SK-N-SH (cell line): ENCODE measurements around the gene GPR39.

Source experiments
- CHD2 ChIP-seq: fragments of 150-350 bp; IDR thresholded peaks from 2 replicates; pipeline ENCODE4 v1.6.1; 2018; ENCODE audit warnings: low read length; ENCODE audit not compliant: partially characterized antibody
- EZH2phosphoT487 ChIP-seq: fragments of 200-600 bp; sonication (generic); IDR thresholded peaks from 2 replicates; pipeline ENCODE4 v1.6.1; 2017; ENCODE audit warnings: low read depth, mixed run types, mild to moderate bottlenecking, antibody characterized with exemption, moderate library complexity, borderline replicate concordance
- GABPA ChIP-seq: IDR thresholded peaks from 2 replicates; pipeline ENCODE4 v1.4.0; 2012; ENCODE audit warnings: low read depth, mild to moderate bottlenecking
- JUND ChIP-seq: IDR thresholded peaks from 2 replicates; pipeline ENCODE4 v1.4.0; 2012
- POLR2AphosphoS5 ChIP-seq: IDR thresholded peaks from 2 replicates; pipeline ENCODE4 v1.6.1; 2012; ENCODE audit warnings: low read depth, low read length
- RFX5 ChIP-seq: IDR thresholded peaks from 2 replicates; pipeline ENCODE4 v1.6.1; 2012; ENCODE audit warnings: mild to moderate bottlenecking, improper control_type of control experiment, low read length
- SIN3A ChIP-seq: IDR thresholded peaks from 2 replicates; pipeline ENCODE4 v1.6.1; 2012; ENCODE audit warnings: low read depth, mild to moderate bottlenecking, low read length, moderate library complexity, borderline replicate concordance
- YY1 ChIP-seq: IDR thresholded peaks from 2 replicates; pipeline ENCODE4 v1.4.0; 2012; ENCODE audit warnings: low read depth, mild to moderate bottlenecking
- TF ChIP-seq, protein P1 (sequence below): fragments of 200-600 bp; sonication (generic); IDR thresholded peaks from 2 replicates; pipeline ENCODE4 v1.6.1; 2017; ENCODE audit warnings: antibody characterized with exemption, mild to moderate bottlenecking, moderate library complexity
- TF ChIP-seq, protein P2 (sequence below): fragments of 150-350 bp; IDR thresholded peaks from 2 replicates; pipeline ENCODE4 v1.6.1; 2017; ENCODE audit warnings: antibody characterized with exemption, low read length, low read depth, borderline replicate concordance
- TF ChIP-seq, protein P3 (sequence below): IDR thresholded peaks from 2 replicates; pipeline ENCODE4 v1.6.1; 2012; ENCODE audit warnings: mild to moderate bottlenecking, low read depth, low read length, moderate library complexity
- TF ChIP-seq, protein P4 (sequence below): IDR thresholded peaks from 2 replicates; pipeline ENCODE4 v1.4.0; 2012; ENCODE audit warnings: low read depth, borderline replicate concordance

DNA sequence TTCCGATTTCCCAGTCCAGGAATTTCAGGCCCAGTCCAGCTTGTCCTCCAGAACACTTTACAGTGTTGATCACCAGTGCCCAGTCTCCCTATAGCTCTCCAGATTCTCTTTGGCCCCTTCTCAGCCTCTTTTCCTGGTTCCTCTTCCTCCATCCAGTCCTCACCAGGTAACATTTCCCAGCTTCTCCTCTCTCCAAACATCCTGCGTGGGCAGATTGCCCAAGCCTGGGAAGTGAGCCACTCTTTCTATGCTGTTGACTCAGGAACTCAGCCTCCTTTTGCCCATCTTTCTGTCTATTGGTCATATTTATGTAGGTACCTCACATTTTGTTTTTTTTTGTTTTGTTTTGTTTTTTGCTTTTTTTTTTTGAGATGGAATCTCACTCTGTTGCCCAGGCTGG is 144.0 kb downstream of the GPR39 start:
- no peak for TF ChIP-seq POLR2AphosphoS5
- TF ChIP-seq, protein P1, sequence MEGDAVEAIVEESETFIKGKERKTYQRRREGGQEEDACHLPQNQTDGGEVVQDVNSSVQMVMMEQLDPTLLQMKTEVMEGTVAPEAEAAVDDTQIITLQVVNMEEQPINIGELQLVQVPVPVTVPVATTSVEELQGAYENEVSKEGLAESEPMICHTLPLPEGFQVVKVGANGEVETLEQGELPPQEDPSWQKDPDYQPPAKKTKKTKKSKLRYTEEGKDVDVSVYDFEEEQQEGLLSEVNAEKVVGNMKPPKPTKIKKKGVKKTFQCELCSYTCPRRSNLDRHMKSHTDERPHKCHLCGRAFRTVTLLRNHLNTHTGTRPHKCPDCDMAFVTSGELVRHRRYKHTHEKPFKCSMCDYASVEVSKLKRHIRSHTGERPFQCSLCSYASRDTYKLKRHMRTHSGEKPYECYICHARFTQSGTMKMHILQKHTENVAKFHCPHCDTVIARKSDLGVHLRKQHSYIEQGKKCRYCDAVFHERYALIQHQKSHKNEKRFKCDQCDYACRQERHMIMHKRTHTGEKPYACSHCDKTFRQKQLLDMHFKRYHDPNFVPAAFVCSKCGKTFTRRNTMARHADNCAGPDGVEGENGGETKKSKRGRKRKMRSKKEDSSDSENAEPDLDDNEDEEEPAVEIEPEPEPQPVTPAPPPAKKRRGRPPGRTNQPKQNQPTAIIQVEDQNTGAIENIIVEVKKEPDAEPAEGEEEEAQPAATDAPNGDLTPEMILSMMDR: no peak
- TF ChIP-seq, protein P2, sequence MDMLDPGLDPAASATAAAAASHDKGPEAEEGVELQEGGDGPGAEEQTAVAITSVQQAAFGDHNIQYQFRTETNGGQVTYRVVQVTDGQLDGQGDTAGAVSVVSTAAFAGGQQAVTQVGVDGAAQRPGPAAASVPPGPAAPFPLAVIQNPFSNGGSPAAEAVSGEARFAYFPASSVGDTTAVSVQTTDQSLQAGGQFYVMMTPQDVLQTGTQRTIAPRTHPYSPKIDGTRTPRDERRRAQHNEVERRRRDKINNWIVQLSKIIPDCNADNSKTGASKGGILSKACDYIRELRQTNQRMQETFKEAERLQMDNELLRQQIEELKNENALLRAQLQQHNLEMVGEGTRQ: no peak
- TF ChIP-seq GABPA: no peak
- no peak for TF ChIP-seq JUND
- TF ChIP-seq SIN3A: no peak
- TF ChIP-seq, protein P3, sequence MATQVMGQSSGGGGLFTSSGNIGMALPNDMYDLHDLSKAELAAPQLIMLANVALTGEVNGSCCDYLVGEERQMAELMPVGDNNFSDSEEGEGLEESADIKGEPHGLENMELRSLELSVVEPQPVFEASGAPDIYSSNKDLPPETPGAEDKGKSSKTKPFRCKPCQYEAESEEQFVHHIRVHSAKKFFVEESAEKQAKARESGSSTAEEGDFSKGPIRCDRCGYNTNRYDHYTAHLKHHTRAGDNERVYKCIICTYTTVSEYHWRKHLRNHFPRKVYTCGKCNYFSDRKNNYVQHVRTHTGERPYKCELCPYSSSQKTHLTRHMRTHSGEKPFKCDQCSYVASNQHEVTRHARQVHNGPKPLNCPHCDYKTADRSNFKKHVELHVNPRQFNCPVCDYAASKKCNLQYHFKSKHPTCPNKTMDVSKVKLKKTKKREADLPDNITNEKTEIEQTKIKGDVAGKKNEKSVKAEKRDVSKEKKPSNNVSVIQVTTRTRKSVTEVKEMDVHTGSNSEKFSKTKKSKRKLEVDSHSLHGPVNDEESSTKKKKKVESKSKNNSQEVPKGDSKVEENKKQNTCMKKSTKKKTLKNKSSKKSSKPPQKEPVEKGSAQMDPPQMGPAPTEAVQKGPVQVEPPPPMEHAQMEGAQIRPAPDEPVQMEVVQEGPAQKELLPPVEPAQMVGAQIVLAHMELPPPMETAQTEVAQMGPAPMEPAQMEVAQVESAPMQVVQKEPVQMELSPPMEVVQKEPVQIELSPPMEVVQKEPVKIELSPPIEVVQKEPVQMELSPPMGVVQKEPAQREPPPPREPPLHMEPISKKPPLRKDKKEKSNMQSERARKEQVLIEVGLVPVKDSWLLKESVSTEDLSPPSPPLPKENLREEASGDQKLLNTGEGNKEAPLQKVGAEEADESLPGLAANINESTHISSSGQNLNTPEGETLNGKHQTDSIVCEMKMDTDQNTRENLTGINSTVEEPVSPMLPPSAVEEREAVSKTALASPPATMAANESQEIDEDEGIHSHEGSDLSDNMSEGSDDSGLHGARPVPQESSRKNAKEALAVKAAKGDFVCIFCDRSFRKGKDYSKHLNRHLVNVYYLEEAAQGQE: no peak
- TF ChIP-seq, protein P4, sequence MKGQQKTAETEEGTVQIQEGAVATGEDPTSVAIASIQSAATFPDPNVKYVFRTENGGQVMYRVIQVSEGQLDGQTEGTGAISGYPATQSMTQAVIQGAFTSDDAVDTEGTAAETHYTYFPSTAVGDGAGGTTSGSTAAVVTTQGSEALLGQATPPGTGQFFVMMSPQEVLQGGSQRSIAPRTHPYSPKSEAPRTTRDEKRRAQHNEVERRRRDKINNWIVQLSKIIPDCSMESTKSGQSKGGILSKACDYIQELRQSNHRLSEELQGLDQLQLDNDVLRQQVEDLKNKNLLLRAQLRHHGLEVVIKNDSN: no peak
- TF ChIP-seq EZH2phosphoT487: no peak
- no peak for TF ChIP-seq RFX5
- TF ChIP-seq CHD2: no peak
- TF ChIP-seq YY1: no peak
